ENCODE measurements around the gene BMP6.

The BMP6 gene

DNA sequence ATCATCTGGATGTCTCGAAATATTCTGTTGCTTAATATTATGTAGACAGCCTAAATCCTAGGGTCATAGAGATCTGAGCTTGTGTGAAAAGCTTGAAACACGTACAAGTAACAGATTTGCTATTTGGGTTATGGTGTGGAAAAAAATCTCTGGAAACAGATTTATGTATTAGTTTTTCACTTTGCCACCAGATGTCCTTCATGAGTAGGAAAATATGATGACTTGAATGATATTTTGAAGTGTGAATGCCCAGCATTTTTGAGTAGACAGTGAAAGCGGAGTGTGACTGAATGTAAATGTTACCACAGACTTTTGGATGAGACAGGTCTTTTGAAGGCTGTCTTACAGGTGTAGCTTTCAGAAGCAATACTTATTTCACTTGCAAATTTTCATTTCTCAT, 4.2 kb upstream of the BMP6 start:
- DNase-seq: no peak

DNA sequence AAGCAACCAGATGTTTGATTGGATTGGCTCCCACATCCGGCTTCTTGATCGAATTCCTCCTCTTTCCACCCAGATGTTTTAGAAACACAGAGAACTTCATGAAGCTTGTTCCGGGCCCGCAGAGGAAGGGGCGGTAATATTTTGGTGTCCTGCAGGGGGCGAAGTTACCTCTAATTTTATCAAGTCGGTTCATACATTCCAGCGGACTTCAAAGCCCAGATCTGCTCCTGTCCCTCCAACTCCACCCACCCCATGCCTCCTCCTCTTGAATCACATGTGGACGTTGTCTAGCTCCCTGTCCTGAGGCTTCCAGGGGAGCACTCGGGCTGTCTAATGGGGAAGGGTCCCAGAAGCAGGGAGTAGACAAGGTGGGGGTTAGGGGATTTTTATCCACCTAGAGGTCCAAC, 2.9 kb upstream of the BMP6 start:
- peak; percentile 36 for DNase-seq

DNA sequence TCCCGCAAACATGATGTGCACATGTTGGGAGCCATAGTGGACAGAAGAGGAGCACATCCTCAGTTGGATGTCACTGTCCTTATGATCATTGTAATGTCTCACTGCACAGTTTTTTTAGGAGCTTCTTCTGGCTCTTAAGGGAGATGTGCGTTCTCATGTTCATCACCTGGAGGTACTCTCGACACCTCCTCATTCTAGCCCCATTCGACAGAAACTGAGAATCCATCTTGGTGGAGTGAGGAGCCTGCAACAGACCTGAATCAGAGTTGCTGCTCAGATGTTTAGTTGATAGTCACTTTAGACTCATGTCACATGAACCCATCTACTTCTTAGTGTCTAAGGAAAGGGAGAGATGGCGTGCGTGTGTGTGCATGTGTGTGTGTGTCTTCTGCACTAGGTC, 2.3 kb upstream of the BMP6 start:
- no peak for DNase-seq

DNA sequence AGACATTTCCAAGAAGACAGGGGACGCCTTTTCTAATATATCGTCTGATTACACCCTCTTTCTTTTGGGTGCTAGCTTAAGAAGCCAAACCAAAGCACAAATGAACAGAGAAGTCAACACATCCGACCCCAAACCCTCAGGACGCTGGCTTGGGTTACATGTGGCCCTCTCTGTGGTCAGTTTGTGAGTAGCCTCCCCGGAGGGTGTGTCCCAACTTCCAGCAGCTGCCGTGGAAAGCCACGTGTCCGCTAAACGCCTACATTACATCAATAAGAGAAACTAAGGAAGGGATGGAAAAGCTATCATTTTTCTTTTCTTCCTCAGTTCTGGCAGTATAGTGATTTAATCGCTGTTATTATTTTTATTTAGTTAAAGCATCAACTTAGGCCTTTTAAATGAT, 487 bp upstream of the BMP6 start:
- no peak for DNase-seq

DNA sequence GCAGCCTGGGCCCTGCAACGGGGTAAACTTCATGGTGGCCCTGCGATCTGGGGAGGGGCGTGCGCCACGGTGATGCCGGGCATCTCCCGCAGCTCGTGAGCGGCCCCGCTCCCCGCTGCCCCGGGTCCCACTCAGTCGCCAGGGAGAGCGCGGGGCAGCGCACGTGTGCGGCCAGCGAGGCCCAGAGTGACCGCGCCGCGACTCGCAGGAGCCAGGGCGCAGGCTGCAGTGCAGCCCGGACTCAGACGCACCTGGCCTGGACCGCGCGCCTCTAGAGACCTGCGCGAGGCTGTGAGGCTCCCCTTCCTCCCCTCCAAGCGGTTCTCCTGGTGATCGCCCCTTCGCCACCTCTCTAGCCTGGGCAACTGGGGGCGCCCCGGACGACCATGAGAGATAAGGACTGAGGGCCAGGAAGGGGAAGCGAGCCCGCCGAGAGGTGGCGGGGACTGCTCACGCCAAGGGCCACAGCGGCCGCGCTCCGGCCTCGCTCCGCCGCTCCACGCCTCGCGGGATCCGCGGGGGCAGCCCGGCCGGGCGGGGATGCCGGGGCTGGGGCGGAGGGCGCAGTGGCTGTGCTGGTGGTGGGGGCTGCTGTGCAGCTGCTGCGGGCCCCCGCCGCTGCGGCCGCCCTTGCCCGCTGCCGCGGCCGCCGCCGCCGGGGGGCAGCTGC, 652 bp downstream of the BMP6 start:
- no peak for DNase-seq

DNA sequence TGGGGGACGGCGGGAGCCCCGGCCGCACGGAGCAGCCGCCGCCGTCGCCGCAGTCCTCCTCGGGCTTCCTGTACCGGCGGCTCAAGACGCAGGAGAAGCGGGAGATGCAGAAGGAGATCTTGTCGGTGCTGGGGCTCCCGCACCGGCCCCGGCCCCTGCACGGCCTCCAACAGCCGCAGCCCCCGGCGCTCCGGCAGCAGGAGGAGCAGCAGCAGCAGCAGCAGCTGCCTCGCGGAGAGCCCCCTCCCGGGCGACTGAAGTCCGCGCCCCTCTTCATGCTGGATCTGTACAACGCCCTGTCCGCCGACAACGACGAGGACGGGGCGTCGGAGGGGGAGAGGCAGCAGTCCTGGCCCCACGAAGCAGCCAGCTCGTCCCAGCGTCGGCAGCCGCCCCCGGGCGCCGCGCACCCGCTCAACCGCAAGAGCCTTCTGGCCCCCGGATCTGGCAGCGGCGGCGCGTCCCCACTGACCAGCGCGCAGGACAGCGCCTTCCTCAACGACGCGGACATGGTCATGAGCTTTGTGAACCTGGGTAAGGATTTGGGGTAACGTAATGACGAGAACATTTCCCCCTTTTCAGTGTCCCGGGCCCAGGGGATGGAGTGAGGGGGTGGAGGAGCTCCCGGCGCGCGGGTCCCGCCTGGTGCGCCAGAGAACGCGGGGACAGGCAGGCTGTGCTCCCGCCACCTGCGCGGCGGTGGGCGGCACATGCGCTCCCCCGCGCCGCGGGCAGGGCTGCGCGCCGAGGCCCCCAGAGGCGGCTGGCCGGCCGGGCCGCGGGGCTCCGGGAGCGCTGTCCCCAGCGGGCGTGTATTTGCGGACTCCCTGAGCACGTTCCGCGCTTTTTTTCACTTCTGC, 1.4 kb downstream of the BMP6 start:
- DNase-seq: no peak

DNA sequence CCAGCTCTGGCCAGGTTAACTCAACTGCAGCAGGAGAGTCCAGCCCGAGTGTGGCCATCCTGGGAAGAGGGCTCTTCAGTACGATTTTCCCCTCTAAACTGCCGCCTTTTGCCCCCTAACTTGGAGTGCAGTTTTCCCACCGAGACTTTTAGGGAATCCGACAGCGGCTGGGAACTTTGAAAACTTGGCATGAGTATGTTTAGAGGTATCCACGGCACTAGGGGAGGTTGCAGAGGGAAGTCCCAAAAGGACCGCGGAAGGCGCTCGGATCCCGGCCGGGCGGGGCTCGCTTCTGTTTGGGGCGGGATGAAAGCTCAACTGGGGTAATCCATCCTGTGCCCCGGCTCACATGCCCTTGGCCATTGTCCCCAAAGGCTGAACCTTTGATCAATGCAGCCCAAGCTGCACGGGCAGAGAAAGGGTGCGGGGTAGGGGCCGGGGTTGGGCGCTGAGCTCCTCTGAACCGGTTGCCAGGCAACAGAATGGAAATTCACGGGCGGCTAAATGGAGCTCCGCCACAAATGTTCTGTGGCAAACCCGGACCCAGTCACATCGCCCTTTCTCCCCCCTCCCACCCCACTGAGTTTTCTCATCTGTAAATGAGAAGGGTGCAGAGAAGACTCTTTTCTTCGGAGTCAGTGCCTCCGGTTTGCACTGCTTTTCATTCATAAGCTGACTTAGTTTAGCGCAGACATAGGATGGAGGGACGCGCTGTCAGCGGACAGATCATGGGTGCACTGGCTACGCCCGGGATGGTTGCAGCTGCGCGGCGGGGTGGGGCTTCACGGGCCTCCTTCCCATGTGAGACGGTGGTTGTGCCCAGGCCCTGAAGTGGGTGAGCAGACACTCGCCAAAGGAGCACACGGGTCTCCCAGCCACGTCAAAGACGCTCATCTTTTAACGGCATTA, 2.3 kb downstream of the BMP6 start:
- no peak for DNase-seq

DNA sequence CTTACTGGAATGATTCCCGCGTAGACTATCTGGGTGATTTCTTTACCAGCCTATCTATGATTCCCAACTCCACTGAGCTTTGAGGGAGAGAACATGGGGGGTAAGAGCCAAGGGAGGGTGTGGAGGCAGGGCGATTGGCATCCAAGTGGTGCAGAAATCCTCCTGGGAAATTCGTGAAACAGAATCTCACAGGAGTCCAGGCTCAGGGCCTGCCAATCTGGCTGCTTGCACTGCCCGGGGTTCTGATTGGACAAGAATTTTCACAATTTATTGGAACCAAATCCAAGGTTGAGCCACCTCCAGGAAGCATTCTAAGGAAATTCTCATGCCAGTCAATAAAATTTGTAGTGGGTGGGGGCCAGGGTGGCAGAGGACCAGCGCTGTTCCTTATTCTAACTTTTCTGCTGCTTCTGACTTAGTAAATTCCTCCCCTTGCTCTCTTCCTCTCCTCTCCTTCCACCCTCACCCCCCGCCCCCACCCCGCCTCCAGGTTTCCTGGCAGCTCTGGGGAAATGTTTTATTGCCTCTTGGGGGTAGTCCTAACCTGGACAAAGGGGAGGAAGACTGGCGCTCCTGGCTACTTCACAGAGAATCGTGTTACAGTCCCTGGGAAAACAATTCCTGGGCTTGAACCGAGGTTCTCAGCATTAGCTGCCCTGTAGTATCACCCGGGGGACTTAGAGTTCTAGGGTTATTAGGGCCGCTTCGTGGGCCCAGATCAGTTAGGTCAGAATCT, 3.1 kb downstream of the BMP6 start:
- DNase-seq: no peak

DNA sequence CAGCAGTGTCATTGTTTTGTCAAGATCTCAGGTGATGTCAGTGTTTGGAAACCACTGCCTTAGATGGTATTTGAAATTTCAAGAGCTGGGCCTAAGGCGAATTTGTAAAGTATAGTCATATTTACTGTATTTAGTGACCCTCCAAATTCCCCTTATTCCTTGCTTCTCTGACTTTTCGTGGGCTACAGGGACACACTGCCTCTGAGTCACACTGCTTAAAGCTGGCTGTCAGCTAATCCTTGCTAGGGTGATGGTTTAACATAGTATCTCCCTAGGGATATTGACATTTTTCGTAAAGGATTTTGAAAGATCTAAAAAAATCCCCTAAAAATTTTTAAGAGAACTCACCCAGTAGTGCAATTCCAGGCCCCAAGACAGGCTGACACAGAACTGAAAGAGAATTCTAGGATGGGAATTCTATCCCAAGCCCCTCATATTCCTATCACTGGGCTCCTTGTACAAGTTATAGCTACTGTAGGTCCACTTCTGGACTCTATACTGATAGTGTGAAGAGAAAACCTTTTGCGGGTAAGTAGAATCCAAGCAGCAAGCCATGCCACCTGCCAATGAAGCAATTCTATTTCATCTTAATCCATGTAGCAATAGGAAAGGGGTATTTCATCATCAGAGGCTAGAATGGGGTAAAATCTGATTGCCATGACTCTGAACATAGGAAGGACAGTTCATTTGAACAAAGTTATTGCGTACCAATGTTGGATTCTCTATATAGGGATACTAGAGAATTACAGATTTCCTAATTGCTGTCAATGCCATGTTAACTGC, 4.3 kb downstream of the BMP6 start:
- DNase-seq: no peak

DNA sequence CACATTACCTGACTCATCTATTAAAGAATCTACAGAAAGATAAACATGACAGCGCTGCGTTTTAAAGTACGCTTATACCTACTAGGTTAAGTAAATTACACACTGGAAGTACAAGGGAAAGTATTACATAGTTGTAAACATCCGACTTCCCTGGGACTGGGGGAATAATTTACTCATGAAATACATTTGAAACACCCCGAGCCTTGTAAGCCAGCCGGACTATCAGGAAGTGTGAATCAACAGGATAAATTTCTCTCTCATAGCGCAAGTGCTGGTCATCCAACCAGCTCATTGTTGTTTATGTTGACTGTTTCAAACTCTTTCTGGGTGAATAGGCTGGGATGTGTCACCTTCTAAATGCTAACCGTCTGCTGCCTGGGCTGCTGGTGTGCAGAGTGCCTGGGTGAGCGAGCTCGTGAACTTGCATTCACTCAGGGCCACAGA, 4.9 kb downstream of the BMP6 start:
- no peak for DNase-seq

DNA sequence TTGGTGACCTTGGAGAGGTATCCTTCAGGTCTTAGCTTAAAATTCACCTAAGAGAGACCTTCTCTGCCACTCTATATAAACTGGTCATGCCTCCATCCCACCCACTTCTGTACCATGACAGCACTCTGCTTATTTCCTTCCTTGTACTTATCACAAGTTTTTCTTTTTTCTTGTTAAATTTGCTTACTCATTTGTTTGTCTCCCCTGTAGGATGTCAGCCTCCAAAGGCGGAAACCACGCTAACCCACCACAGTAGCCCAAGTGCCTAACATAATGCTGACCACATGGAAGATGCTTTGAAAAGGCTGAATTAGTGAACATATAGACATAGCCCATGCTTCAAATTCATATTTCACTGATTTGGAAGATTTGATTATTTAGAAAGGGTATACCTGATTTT, 5.4 kb downstream of the BMP6 start:
- no peak for DNase-seq

DNA sequence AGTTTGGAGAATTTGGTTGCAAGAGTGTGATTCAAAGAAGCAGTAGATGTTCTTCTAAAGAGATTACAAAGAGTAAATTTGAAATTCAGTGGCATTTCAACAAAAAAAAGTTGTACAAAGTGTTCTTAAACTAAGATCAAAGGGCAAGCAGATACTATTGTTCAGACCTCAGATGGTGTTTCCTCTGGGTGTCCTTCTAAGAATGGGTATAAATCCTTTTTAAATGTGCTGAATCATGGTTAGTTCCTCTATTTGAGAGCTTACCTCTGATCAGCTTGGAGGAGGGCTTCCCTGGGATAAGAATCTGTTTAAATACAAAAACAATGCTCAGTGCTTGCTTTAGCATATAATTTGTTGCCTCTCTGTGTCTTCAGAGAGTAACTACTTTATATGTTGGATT, 6.3 kb downstream of the BMP6 start:
- no peak for DNase-seq

DNA sequence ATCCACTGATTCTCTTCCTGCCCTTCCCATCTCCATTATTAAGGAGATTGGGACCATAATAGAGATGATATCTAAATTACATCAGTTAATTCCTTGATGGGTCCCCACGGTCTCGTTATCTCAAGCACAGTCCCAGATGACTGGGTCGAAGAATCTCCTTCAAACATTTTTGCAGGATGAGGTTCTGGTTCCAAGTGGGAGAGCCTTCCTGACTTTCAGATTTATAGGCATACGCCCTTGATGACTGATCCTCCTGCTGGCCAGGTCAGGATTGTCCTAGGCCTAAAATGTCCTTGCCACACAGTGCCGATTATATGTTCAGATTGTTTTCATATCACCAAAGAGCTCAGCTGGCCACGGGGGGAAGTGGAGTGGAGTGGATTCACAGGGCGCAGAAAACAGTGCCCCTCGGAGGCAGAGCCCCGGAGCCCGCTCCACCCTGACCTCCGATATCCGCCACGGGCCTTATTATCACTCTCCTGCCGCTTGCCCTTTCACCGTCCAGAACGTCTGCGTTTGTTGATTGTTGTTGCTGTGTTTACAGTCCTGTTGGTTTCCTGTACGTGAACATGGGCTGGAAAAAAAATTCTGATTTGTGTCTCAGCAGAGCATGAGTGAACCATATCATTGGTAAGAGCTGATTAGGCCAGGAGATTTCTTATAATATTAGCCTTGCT, 8.9 kb downstream of the BMP6 start:
- DNase-seq: no peak

DNA sequence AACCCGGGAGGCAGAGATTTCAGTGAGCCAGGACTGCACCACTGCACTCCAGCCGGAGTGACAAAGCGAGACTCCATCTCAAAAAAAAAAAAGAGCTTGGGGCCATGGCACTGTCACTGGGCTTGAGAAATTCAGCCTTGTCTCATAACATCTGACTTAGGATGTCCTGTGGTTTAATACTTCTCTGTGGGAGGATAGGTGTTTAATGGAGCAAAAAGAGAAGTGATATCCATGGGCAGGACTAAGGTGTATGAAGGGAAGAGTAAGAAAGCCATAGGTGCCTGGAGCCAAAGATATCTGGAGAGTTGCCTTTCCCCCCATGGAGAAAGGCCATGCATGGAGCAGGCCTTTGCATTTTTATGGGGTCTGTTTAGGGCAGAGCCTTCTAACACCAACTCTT, 11.2 kb downstream of the BMP6 start:
- no peak for DNase-seq

DNA sequence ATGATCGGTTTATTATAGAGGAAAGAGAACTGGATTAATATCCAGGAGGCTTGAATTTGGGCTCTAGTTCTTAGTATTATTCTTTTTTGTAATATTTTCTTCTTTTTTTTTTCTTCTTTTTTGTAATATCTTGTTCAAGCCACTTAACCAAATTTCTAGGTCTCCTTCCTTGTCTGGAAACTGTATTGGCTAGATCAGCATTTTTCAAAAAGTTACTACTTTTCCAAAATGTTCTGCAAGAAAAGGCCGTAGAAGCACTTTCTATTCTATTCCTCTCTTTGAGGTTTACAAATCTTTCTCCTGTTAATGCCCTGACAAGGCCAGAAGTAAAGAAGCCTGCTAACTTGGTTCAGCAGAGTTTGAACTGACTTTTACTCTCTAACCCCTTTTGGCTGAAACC, 12.0 kb downstream of the BMP6 start:
- no peak for DNase-seq

DNA sequence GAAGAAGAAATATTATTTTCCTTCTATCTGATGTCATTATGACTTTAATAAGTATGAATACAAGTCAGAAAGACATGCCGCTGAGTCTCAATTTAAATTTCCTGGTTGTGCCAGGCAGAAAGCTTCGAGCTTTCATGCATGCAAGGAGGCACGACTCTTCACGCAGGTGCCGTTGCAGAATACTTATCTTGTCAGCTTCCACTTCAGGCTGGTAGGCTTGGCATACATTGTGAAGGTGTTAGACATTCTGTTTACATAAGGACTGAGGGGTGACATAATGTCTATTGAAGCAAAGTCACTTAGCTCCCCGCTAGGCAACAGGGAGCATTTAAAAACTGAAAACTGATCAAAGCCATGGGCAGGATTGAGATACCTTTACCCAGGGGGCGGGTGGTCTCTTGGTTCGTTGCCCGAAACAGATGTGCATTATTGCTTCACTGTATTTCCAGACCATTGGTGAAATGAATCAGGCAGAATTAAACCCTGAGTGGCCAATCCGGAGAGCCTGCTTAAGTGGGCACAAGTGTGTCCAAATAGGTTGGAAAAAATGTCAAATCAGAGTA, 16.4 kb downstream of the BMP6 start:
- DNase-seq: no peak

DNA sequence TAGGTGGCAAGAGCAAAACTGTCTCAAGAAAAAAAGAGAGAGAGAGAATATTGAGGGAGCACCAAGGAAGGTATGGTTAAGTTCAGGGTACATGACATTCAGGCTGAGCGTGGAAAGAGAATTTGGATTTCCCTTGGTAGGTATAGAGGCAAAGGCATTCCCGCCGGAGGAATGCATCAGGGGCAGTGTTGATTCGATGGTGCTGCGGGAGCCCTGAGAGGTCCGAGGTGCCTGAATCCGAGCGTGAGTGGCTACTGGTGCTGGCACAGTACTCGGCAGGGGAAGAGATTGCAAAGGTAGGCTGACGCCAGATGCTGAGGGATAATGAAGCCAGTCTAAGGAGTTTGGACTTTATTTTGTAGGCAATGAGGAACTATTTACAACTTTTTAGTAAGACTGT, 20.0 kb downstream of the BMP6 start:
- no peak for DNase-seq

DNA sequence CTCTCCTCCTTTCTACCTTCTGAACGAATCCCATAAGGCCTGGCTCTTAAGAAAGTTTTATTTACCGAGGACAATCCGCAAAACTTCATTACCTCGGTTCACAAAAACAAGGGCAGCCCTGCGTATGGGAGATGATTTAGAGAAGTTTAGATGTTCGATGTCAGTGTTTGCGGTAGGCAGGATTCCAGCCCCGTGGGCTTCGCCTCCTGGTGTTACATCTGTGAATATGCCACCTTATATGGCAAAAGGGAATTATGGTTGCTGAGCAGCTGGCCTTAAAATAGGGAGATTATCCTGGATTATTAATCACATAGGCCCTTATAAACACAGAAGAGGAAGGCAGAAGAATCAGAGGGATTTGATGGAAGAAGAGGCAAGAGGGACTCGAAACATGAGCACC, 21.1 kb downstream of the BMP6 start:
- DNase-seq: no peak

DNA sequence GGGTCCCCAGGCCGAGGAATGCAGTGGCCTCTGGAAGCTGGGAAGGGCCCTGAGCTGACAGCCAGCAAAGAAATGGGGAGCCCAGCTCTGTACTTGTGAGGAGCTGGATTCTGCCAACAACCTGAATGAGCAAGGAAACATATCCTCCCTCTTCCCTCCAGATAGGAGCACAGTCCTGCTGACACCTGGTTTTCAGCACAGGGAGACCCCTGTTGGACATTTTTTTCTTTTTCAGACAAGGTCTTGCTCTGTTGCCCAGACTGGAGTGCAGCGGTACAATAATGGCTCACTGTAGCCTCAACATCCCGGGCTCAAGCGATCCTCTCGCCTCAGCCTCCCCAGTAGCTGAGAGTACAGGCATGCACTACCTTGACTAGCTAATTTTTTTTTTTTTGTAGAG, 21.5 kb downstream of the BMP6 start:
- DNase-seq: no peak

DNA sequence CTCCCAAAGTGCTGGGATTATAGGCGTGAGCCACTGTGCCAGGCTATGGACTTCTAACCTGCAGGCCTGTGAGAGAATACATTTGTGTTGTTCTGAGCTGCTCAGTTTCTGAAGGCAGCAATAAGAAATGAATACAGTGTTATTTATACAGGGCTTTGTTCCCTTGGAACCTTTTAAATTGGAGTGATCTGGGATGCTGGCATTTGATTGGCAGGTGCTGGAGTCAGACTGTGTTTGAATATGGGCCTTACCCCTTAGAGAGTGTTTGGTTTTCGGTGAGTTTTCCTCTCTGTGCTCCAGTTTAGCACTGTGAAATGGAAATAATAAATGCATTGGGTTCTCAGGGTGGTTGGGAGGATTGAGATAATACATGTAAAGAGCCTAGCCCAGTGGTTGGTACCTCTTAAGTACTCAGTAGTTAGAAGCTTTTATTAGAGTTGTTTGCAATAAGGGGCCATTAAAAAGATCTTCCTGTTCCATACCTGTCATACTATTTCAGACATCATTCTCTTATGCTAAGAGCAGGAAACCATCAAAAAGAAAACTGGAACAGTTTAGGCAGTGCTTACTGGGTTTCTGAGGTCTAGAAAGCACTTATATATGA, 22.1 kb downstream of the BMP6 start:
- DNase-seq: no peak

DNA sequence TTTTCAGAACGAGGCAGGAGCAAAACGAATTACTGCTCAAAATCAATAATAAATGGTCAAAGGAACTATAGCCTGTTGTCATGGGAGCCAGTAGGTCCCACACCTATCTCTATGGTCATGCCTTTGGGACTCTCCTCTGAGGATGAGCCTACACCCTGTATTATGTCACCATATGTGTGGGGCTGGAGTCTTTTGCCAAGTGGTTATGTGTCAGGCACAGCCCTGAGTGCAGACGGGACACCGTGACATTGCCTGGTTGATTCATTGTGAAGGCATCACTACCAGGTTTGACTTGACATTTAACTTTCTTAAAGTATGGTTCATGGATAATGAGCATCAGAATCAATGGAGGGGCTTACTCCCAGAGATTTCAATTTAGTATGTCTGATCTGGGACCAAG, 23.6 kb downstream of the BMP6 start:
- no peak for DNase-seq
